Activated CD4-positive, alpha-beta T cell treated with anti-CD3 and anti-CD28 coated beads for 36 hours (primary cell): ENCODE results near the gene ZNF701. TPM values are rescaled to one million over a fixed set of nuclear protein-coding genes. Genes with fewer than 3 reads are reported as not detected.
"Not testable (repeated sequence)": the region's sequence is repeated elsewhere in the genome, so short reads cannot be mapped to it uniquely, and the experiment has no call there.

ENCODE experiments used
- ATAC-seq: fragments of 200-7000 bp; cut with Tn5 transposase; one replicate; pipeline ENCODE4 v1.10.0; 2021; ENCODE audit warnings: mild to moderate bottlenecking, moderate library complexity
- CTCF ChIA-PET: fragments of 350-600 bp; sonication (Branson Sonifier 250); formaldehyde crosslinking; loops from one replicate; lab custom pipeline; 2021; ENCODE audit warnings: antibody characterized with exemption; lab: Charles Lee
- POLR2A ChIA-PET: fragments of 350-600 bp; sonication (Branson Sonifier 250); formaldehyde crosslinking; loops from one replicate; lab custom pipeline; 2021; ENCODE audit warnings: antibody characterized with exemption, inconsistent platforms; lab: Charles Lee
- DNase-seq: peaks from one replicate; pipeline ENCODE4 v3.0.0-alpha.2; 2020
- H3K27ac Mint-ChIP-seq: one replicate; pipeline ENCODE4 v1.8.0; 2021; ENCODE audit warnings: mixed read lengths
- H3K27me3 Mint-ChIP-seq: one replicate; pipeline ENCODE4 v1.8.0; 2021; ENCODE audit warnings: mixed read lengths
- H3K36me3 Mint-ChIP-seq: one replicate; pipeline ENCODE4 v1.8.0; 2021; ENCODE audit warnings: low read depth, mixed read lengths
- H3K4me1 Mint-ChIP-seq: one replicate; pipeline ENCODE4 v1.8.0; 2021; ENCODE audit warnings: mixed read lengths
- H3K4me3 Mint-ChIP-seq: one replicate; pipeline ENCODE4 v1.8.0; 2021; ENCODE audit warnings: mild to moderate bottlenecking, moderate library complexity, mixed read lengths
- H3K9me3 Mint-ChIP-seq: one replicate; pipeline ENCODE4 v1.8.0; 2021; ENCODE audit warnings: low read depth, mixed read lengths
- intact Hi-C, 2 experiments: fragments of 100-400 bp; cut with DNase I in 1 of 2; cut with micrococcal nuclease in 1 of 2; formaldehyde crosslinking; loops; one replicate each; pipeline versions ENCODE4 v1.14.2 to v1.15.1; 2022 to 2024; cut with DNase I, micrococcal nuclease
- total RNA-seq, 2 experiments: library from RNA; stranded (reverse); gene quantifications; one replicate each; pipeline ENCODE4 v1.2.3, GENCODE V29; 2021

ZNF701 gene
- total RNA-seq, 2 experiments from 2014 or later = 19.0 to 21.5 TPM

DNA sequence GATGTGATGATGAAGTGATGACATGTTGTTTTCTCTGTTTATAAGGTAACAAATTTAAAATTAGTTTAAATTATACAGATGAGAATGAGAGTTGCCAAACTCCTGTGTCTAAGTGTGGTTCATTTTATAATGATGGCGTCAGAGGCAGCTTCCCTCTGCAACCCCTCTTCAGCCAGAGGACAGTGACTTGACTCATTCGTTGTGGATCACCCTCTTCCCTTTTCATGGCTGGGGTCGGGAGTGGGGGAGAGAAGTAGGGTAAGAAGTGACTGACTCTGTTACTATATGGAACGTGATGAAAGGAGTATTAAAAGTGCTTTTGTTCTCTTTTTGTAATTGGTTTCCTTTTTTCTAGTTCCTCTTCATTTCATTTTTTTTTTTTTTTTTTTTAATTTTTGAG is 31.3 kb upstream of the ZNF701 start:
- peaks cover 22% of the 10 kb centered on the region for H3K9me3 Mint-ChIP-seq
- intact Hi-C loops, DNase-seq, CTCF ChIA-PET, H3K4me3 Mint-ChIP-seq, H3K27ac Mint-ChIP-seq, POLR2A ChIA-PET, ATAC-seq, H3K27me3 Mint-ChIP-seq: not testable (repeated sequence)
- H3K36me3 Mint-ChIP-seq = peaks cover 62% of the 10 kb centered on the region
- peaks cover 41% of the 10 kb centered on the region for H3K4me1 Mint-ChIP-seq

GRCh38 chr19:52541176-52541575 is 28.9 kb upstream of the ZNF701 start:
- H3K27me3 Mint-ChIP-seq, ATAC-seq, POLR2A ChIA-PET, CTCF ChIA-PET, H3K4me3 Mint-ChIP-seq, DNase-seq, intact Hi-C loops, H3K27ac Mint-ChIP-seq: not testable (repeated sequence)
- H3K4me1 Mint-ChIP-seq = peaks cover 34% of the 10 kb centered on the region
- H3K9me3 Mint-ChIP-seq = peaks cover 26% of the 10 kb centered on the region
- peaks cover 75% of the 10 kb centered on the region for H3K36me3 Mint-ChIP-seq

- DNase-seq (no peak), ATAC-seq (no peak)
- H3K4me3 Mint-ChIP-seq = no peak overlapping the region
- no peak overlapping the region for H3K27ac Mint-ChIP-seq
- POLR2A ChIA-PET = no interaction called here
- no peaks in the 10 kb centered on the region for H3K27me3 Mint-ChIP-seq
- peaks cover 26% of the 10 kb centered on the region for H3K9me3 Mint-ChIP-seq
- peaks cover 32% of the 10 kb centered on the region for H3K4me1 Mint-ChIP-seq
- CTCF ChIA-PET = no interaction called here
- intact Hi-C loops = no loop called here
- H3K36me3 Mint-ChIP-seq = peaks cover 77% of the 10 kb centered on the region
Measured at GRCh38 chr19:52541608-52542007, 28.5 kb upstream of the ZNF701 start.

GRCh38 chr19:52542541-52542940 is 27.5 kb upstream of the ZNF701 start:
- Mint-ChIP-seq H3K9me3 (peaks cover 24% of the 10 kb centered on the region), H3K4me1 (peaks cover 22% of the 10 kb centered on the region), H3K27ac (peak overlapping the region; percentile 47), H3K36me3 (peaks cover 82% of the 10 kb centered on the region)
- H3K27me3 Mint-ChIP-seq, CTCF ChIA-PET, H3K4me3 Mint-ChIP-seq, POLR2A ChIA-PET, intact Hi-C loops, DNase-seq, ATAC-seq: not testable (repeated sequence)

DNA sequence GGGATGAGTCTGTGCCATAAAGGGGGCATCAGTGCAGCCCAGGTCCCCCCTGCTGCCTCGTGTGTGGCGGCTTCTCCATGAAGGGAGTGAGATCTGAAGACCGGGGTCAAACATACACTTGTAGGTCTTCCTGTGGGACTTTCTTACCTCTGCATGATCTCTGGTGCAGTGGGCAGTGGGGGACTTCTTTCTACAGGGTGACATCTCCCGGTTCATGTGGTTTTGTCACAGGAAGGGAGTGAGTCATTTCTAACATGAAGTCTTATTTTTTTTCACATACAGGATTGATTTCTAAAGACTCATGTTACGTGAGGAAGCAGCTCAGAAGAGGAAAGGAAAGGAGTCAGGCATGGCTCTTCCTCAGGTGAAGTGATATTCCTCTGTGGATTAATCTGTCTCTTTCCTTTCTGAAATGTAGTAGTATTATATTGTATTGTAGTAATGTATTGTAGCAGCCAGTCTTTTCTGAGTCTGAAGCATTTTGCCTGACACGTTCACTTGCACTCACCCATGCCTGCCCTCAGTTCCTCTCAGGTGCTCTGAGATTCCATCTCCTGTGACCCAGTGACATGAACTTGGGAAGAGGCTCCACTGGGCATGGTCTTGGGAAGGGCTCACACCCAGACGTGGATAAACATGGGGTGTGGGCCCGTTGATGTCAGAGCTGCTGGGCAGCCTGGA is 27.0 kb upstream of the ZNF701 start:
- Mint-ChIP-seq H3K36me3 (peaks cover 87% of the 10 kb centered on the region), H3K9me3 (peaks cover 24% of the 10 kb centered on the region), H3K4me1 (peaks cover 21% of the 10 kb centered on the region), H3K27me3 (no peaks in the 10 kb centered on the region), H3K4me3 (no peak overlapping the region), H3K27ac (peak overlapping the region; percentile 63)
- POLR2A ChIA-PET = no interaction called here
- CTCF ChIA-PET = no interaction called here
- intact Hi-C loops = no loop called here
- peak; percentile 59 for DNase-seq
- ATAC-seq = peak; percentile 98

DNA sequence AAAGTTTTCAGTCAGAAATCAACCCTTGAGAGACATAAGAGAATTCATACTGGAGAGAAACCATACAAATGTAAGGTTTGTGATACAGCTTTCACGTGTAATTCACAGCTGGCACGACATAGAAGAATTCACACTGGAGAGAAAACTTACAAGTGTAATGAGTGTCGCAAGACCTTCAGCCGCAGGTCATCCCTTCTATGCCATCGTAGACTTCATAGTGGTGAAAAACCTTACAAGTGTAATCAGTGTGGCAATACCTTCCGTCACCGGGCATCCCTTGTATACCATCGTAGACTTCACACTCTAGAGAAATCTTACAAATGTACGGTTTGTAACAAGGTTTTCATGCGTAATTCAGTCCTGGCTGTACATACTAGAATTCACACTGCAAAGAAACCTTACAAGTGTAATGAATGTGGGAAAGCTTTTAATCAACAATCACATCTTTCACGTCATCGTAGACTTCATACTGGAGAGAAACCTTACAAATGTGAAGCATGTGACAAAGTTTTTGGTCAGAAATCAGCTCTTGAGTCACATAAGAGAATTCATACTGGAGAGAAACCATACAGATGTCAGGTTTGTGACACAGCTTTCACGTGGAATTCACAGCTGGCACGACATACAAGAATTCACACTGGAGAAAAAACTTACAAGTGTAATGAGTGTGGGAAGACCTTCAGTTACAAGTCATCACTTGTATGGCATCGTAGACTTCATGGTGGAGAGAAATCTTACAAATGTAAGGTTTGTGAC is 15.7 kb upstream of the ZNF701 start:
- Mint-ChIP-seq H3K27ac (no peak overlapping the region), H3K4me3 (no peak overlapping the region), H3K36me3 (peaks cover 95% of the 10 kb centered on the region), H3K27me3 (no peaks in the 10 kb centered on the region), H3K4me1 (no peaks in the 10 kb centered on the region), H3K9me3 (peaks cover 53% of the 10 kb centered on the region)
- intact Hi-C loops = no loop called here
- ATAC-seq (no peak), DNase-seq (no peak)
- POLR2A ChIA-PET = no interaction called here
- CTCF ChIA-PET = no interaction called here

DNA sequence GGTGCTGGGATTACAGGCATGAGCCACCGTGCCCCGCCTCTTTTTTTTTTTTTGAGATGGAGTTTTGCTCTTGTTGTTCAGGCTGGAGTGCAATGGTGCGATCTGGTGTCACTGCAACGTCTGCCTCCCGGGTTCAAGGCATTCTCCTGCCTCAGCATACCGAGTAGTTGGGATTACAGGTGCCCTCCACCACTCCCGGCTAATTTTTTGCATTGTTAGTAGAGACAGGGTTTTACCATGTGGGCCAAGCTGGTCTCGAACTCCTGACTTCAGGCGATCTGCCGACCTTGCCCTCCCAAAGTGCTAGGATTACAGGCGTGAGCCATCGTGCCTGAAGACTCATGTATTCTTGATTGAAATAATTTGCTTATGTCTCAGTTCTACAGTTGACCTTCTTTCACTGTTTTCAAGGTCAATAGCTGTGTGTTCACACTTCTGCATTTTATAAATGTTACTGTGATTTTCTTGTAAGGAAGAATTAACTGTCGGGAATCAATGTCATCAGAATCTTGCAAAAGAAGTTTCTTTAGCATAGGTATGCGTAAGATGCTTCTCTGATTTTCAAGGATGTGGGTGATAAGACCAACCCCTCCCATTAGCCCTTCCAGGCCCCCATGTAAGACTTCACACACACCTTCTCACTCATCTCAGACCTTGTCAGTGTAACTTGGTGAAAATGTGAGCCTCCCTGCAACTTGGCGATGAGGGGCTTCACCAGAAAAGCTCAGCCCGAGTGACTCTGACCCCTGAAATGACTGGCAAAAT is 12.7 kb upstream of the ZNF701 start:
- no peak for DNase-seq

GRCh38 chr19:52558732-52559445 is 11.2 kb upstream of the ZNF701 start:
- POLR2A ChIA-PET, H3K27ac Mint-ChIP-seq, H3K27me3 Mint-ChIP-seq, ATAC-seq, DNase-seq, H3K4me1 Mint-ChIP-seq, CTCF ChIA-PET, H3K4me3 Mint-ChIP-seq, intact Hi-C loops: not testable (repeated sequence)
- Mint-ChIP-seq H3K9me3 (peaks cover 49% of the 10 kb centered on the region), H3K36me3 (peaks cover 94% of the 10 kb centered on the region)

More for the DNA sequence above, 12.7 kb upstream of the ZNF701 start:
- no peak overlapping the region for H3K27ac Mint-ChIP-seq
- POLR2A ChIA-PET = no interaction called here
- H3K27me3 Mint-ChIP-seq = no peaks in the 10 kb centered on the region
- peaks cover 56% of the 10 kb centered on the region for H3K9me3 Mint-ChIP-seq
- ATAC-seq = no peak
- CTCF ChIA-PET = no interaction called here
- peaks cover 94% of the 10 kb centered on the region for H3K36me3 Mint-ChIP-seq
- no peaks in the 10 kb centered on the region for H3K4me1 Mint-ChIP-seq
- intact Hi-C loops = no loop called here
- no peak overlapping the region for H3K4me3 Mint-ChIP-seq

- DNase-seq, H3K4me1 Mint-ChIP-seq, intact Hi-C loops, H3K27me3 Mint-ChIP-seq, H3K4me3 Mint-ChIP-seq, H3K27ac Mint-ChIP-seq, POLR2A ChIA-PET, CTCF ChIA-PET, ATAC-seq: not testable (repeated sequence)
- Mint-ChIP-seq H3K36me3 (peaks cover 84% of the 10 kb centered on the region), H3K9me3 (peaks cover 46% of the 10 kb centered on the region)
Measured at GRCh38 chr19:52561611-52562010, 8.5 kb upstream of the ZNF701 start.

DNA sequence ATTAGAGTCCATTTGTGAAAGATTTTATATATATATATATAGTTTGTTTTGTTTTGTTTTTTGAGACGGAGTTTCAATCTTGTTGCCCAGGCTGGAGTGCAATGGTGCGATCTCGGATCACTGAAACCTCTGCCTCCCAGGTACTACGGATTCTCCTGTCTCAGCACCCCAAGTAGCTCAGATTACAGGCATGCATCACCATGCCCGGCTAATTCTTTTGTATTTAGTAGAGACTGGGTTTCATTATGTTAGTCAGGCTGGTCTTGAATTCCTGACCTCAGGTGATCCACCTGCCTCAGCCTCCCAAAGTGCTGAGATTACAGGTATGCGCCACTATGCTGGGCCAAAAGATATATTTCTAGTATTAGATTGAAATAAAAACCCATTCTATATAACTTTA is 4.0 kb upstream of the ZNF701 start:
- intact Hi-C loops = no loop called here
- H3K27ac Mint-ChIP-seq = no peak overlapping the region
- peaks cover 29% of the 10 kb centered on the region for H3K9me3 Mint-ChIP-seq
- ChIA-PET CTCF (no interaction called here), POLR2A (no interaction called here)
- DNase-seq (no peak), ATAC-seq (no peak)
- no peak overlapping the region for H3K4me3 Mint-ChIP-seq
- no peaks in the 10 kb centered on the region for H3K27me3 Mint-ChIP-seq
- H3K4me1 Mint-ChIP-seq = peaks cover 10% of the 10 kb centered on the region
- peaks cover 60% of the 10 kb centered on the region for H3K36me3 Mint-ChIP-seq

DNA sequence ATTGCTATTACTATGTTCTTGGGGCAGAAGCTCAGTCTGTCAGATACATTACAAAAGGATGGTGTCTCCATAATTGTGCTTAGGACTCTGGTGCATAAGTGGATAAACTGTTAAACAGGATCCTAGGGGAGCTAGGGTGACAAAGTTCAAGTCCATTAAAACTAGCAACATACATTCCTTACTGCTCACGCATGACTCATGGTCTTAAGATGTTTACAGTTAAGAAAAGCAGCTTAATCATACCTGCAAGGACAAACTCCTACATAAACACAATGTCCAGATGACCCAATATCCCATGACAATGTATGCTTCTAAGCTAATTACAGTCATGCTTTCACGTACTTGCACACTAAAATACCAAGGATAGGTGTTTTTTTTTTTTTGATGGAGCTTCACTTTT is 3.5 kb upstream of the ZNF701 start:
- peaks cover 60% of the 10 kb centered on the region for H3K36me3 Mint-ChIP-seq
- POLR2A ChIA-PET = no interaction called here

More for the DNA sequence above, 3.5 kb upstream of the ZNF701 start:
- CTCF ChIA-PET = no interaction called here
- Mint-ChIP-seq H3K27me3 (no peaks in the 10 kb centered on the region), H3K4me3 (no peak overlapping the region), H3K27ac (no peak overlapping the region), H3K9me3 (peaks cover 30% of the 10 kb centered on the region), H3K4me1 (peaks cover 15% of the 10 kb centered on the region)
- intact Hi-C loops = no loop called here
- ATAC-seq = no peak
- DNase-seq = no peak
